Large intestine (tissue), 3 donors: Measurements from ENCODE around the gene EMC8. TPM values are rescaled to one million over a fixed set of nuclear protein-coding genes. Genes with fewer than 3 reads are reported as not detected.
"Not testable (repeated sequence)": the region's sequence is repeated elsewhere in the genome, so short reads cannot be mapped to it uniquely, and the experiment has no call there.

Source experiments
- DNase-seq, 2 donors: peaks; one replicate each; pipeline versions ENCODE4 v3.0.0 to v3.0.0-alpha.2; 2013
- H3K27ac ChIP-seq: one replicate; pipeline ENCODE4 v1.5.1; 2013; ENCODE audit warnings: low read length
- H3K27me3 ChIP-seq: 2 replicates; pipeline ENCODE4 v1.6.1; 2013; ENCODE audit warnings: low read length; ENCODE audit not compliant: control insufficient read depth, insufficient read depth
- H3K36me3 ChIP-seq: 2 replicates; pipeline ENCODE4 v1.6.1; 2013; ENCODE audit warnings: low read length; ENCODE audit not compliant: control insufficient read depth, insufficient read depth
- H3K4me1 ChIP-seq: one replicate; pipeline ENCODE4 v1.6.1; 2013; ENCODE audit warnings: low read length; ENCODE audit not compliant: control insufficient read depth, insufficient read depth
- H3K4me3 ChIP-seq: one replicate; pipeline ENCODE4 v1.5.1; 2013; ENCODE audit warnings: low read length
- H3K9me3 ChIP-seq: one replicate; pipeline ENCODE4 v1.6.1; 2013; ENCODE audit warnings: mild to moderate bottlenecking, low read depth, low read length, moderate library complexity; ENCODE audit not compliant: control insufficient read depth
- WGBS: methylation state at CpG from one replicate; pipeline ENCODE4 v1.1.5; 2013; ENCODE audit warnings: low lambda C conversion rate; ENCODE audit not compliant: insufficient coverage; 5-methylcytosine and 5-hydroxymethylcytosine counted together
- polyA plus RNA-seq: library from polyadenylated mRNA; unstranded; fragments of 120-200 nt; gene quantifications from one replicate; pipeline ENCODE4 v1.2.1, GENCODE V29; 2013

EMC8 gene
- polyA plus RNA-seq, 1 donor = 25.2 TPM

DNA sequence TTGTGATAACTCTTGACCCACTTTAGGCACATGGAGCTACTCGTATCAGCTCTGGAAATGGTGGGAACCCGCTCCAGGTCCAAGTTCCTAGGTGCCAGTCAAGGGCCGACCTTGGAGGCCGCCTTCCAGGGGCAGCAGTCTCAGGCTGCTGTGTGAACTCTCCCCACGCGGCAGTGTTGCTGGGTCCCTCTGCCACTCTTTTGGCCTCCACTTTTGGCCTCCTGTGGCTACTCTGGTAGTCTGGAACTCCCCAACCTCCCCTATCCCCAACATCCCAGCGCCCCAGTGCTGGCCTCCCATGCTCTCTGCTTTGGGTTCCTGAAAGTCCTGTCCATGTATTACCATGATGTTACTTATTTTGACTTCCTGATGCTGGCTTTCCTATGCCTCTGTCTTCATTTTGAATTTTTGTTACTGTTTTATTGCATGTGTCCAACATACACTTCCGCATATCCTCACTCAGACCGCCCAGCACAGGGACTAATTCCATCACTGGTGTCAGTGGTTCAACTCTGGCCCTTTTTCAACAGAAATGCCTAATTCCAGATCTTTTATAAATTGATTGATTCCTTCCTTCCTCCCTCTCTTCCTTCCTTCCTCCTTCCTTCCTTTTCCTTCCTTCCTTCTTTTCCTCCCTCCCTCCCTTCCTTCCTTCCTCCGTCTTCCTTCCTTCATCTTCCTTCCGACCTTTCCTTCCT lies 44.3 kb upstream of the EMC8 start:
- H3K4me3 ChIP-seq = no peak overlapping the region
- H3K36me3 ChIP-seq = no peaks in the 10 kb centered on the region
- H3K27me3 ChIP-seq = no peaks in the 10 kb centered on the region
- no peak overlapping the region for H3K27ac ChIP-seq
- WGBS = 91% methylated on average over 6 of the region's 11 CpGs
- DNase-seq = no peak
- H3K9me3 ChIP-seq = peaks cover 9% of the 10 kb centered on the region
- peaks cover 10% of the 10 kb centered on the region for H3K4me1 ChIP-seq

- WGBS = 100% methylated on average over 1 of the region's 9 CpGs
- Histone ChIP-seq H3K4me3 (no peak overlapping the region), H3K4me1 (peaks cover 4% of the 10 kb centered on the region), H3K36me3 (no peaks in the 10 kb centered on the region), H3K27me3 (no peaks in the 10 kb centered on the region), H3K27ac (no peak overlapping the region), H3K9me3 (peaks cover 9% of the 10 kb centered on the region)
- no peak for DNase-seq
Measured at GRCh38 chr16:85842848-85843247, 43.5 kb upstream of the EMC8 start.

DNA sequence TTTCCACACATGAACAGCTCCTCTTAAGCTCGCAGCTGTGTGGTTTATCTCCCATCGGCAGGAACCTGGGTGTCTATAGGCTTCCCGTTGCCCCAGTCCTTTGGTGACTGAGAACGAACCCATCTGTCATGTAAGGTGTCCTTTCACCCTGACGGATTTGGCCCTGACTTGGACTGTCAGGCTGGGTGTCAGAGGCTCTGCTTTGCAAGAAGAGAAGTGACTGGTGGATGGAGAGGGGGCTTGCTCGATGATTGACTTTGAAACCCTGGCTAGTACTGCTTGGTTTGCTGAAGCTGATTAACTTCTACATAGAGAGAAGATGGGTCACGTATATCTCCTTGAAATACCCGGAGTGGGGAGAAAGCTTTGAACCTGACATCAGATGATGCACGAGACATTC lies 43.1 kb upstream of the EMC8 start:
- Histone ChIP-seq H3K36me3 (no peaks in the 10 kb centered on the region), H3K4me1 (peaks cover under 1% of the 10 kb centered on the region), H3K4me3 (no peak overlapping the region), H3K9me3 (peaks cover 9% of the 10 kb centered on the region), H3K27ac (no peak overlapping the region), H3K27me3 (no peaks in the 10 kb centered on the region)
- WGBS = no CpG with 5 or more reads among the region's 9 CpGs
- DNase-seq = no peak

DNA sequence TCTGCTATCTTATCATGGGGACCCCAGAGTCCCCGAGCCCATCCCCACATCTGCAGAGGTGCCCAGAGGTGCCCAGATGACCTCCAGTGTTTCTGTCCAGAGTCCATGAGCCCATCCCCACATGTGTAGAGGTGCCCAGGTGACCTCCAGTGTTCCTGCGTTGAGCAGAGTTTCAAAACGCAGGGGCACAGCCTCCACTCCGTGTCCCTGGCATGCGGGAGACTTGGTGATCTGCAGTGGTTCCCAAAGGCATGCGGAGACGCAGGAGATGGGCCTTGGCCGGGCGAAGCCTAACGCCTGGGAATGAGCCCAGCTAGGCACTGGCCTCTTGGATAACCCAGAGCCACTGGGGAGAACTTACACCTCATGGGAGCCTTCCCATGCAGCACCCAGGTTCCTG lies 41.5 kb upstream of the EMC8 start:
- Histone ChIP-seq H3K36me3 (no peaks in the 10 kb centered on the region), H3K4me3 (no peak overlapping the region), H3K4me1 (no peaks in the 10 kb centered on the region), H3K9me3 (peaks cover 4% of the 10 kb centered on the region), H3K27ac (no peak overlapping the region), H3K27me3 (peaks cover 13% of the 10 kb centered on the region)
- DNase-seq = no peak
- no CpG with 5 or more reads among the region's 10 CpGs for WGBS

- WGBS = no CpG with 5 or more reads among the region's 9 CpGs
- Histone ChIP-seq H3K27ac (no peak overlapping the region), H3K4me1 (no peaks in the 10 kb centered on the region), H3K36me3 (no peaks in the 10 kb centered on the region), H3K27me3 (peaks cover 17% of the 10 kb centered on the region), H3K4me3 (no peak overlapping the region), H3K9me3 (peaks cover 4% of the 10 kb centered on the region)
- DNase-seq = no peak
Measured at GRCh38 chr16:85840395-85840794, 41.1 kb upstream of the EMC8 start.

DNA sequence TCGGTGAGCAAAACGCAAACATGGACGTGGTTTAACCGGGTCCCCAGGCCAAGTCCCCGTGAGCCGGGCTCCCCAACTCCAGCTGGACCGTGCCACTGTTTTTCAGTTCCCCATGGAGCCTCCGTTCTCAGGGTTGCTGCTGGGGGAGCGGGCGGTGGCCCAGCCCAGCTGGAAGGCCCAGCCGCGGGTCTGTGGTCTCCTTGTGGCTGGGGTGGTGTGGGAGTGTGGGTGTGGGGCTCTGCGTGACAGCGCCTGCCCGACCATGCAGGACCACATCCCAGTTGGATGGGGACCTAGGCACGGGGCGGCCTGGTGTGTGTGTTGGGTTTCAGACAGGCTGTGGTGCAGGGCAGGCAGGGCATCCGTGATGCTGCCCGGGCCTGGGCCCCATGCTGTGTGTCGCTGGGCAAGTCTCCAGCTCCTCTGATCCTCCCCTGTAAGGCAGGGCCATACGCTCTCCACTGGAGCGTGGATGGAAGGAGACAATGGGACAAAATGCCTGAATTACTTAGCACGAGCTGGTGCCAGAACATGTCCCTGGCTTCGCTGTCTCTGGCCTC lies 40.4 kb upstream of the EMC8 start:
- H3K9me3 ChIP-seq = peaks cover 4% of the 10 kb centered on the region
- H3K4me1 ChIP-seq = no peaks in the 10 kb centered on the region
- H3K27me3 ChIP-seq = peaks cover 22% of the 10 kb centered on the region
- DNase-seq = no peak
- no peak overlapping the region for H3K27ac ChIP-seq
- no peak overlapping the region for H3K4me3 ChIP-seq
- no peaks in the 10 kb centered on the region for H3K36me3 ChIP-seq
- WGBS = no CpG with 5 or more reads among the region's 24 CpGs

DNA sequence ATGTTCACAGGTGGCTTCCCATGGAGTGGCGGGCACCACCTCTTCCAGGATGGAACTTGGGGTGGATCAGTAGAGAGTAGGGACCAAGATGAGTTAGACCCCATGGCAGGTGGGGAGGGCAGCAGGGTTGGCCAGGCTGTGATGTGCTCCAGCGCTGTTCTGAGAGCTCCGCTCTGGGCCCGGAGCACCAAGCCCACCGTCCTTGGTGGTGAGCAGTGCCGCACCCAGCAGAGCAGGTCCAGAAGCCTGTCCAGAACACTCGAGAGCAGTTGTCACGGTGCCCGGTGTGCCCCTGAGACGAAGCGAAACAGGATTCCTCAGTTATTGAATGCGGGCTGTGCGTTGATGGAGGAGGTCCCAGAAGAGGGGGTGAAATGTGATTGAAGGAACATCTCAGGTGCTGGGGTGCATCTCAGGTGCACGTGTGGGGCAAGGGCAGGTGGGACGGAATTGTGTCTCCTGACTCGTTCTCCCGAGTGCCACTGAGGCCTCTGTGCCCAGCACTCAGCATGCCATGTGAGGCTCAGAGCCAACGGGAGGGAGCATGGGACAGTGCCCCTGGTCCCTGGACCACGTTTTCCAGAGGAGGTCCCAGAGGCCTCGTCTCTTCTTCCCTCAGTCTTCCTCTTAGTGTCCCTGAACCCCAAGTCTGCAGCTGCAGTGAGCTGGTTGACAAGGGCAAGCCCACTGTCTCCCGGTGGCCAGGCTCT lies 39.7 kb upstream of the EMC8 start:
- Histone ChIP-seq H3K9me3 (peaks cover 4% of the 10 kb centered on the region), H3K36me3 (no peaks in the 10 kb centered on the region), H3K4me3 (no peak overlapping the region), H3K27ac (no peak overlapping the region), H3K4me1 (no peaks in the 10 kb centered on the region), H3K27me3 (peaks cover 22% of the 10 kb centered on the region)
- WGBS = no CpG with 5 or more reads among the region's 21 CpGs
- DNase-seq = no peak

DNA sequence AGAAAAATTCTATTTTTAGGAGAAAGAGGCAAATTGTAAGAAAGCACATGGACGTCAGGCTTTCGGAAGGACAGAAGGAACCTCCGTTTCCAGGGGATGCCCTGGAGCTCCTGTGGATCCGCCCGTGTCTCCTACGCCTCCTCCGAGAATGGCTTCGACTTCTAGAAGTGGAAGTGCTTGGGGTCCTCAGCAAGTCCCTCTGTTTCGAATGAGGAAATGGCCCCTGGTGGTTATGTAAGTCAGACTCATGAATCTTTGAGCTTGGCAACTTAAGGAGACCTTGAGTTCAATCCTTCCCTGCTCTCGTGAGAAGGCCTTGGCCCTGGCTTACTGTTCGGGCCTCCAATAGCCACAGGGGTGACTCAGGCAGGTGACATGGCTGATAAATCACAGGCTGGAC lies 39.0 kb upstream of the EMC8 start:
- Histone ChIP-seq H3K9me3 (peaks cover 4% of the 10 kb centered on the region), H3K4me1 (no peaks in the 10 kb centered on the region), H3K27me3 (peaks cover 22% of the 10 kb centered on the region), H3K27ac (no peak overlapping the region), H3K36me3 (no peaks in the 10 kb centered on the region), H3K4me3 (no peak overlapping the region)
- no CpG with 5 or more reads among the region's 11 CpGs for WGBS
- no peak for DNase-seq

DNA sequence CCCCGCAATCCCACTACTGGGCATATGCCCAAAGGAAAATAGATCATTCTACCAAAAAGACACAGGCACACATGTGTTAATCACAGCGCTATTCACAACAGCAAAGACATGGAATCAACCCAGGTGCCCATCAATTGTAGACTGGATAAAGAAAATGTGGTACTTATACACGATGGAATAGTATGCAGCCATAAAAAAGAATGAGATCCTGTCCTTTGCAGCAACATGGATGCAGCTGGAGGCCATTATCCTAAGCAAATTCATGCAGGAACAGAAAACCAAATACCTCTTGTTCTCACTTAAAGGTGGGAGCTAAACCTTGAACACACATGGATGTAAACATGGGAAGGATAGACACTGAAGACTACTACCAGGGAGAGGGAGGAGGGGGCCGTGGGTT lies 38.3 kb upstream of the EMC8 start:
- H3K27ac ChIP-seq, H3K4me1 ChIP-seq, DNase-seq, H3K9me3 ChIP-seq, H3K36me3 ChIP-seq, H3K4me3 ChIP-seq: not testable (repeated sequence)
- WGBS = 100% methylated on average over 2 of the region's 4 CpGs
- H3K27me3 ChIP-seq = peaks cover 22% of the 10 kb centered on the region

DNA sequence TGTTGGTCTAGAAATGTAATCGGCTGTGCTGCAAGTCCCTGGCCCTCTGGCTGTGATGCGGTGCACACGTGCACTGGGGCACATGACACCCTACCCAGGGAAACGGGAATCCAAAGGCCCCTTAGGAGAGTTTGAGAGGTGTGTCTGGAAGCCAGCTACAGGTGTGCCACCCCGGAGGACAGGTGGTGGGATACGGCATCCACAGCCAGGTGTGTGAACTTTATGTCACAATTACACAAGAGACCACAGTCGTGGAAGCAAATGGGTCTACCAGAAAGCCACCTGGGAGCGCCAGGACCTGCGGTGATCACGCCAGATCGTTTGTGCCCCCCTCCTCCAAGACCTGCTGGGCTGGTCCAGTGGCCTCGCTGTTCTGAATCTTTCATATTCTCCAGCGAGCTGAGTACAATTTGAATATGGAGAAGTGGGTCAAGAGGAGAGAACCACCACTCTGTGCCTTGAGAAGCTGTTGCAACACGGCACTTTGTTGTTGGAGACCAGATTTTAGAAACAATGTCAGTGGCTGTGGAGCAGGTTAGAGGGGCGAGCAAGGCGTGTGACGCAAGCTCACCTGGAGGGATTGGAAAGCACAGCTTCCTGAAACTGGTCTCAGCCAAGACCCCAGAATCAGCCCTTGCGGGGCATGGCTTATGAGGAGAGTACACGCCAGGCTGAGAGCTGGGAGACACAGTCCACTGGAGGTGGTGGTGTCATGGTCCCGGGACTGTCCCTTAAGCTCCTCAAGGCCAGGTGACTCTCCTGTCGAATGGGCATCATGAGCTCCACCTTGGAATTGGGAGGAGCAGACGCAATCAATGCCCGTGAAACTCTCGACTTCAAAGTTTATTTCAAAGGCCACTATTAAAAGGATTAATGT lies 37.6 kb upstream of the EMC8 start:
- H3K27me3 ChIP-seq = peaks cover 22% of the 10 kb centered on the region
- no peaks in the 10 kb centered on the region for H3K4me1 ChIP-seq
- no peak for DNase-seq
- no peaks in the 10 kb centered on the region for H3K9me3 ChIP-seq
- 90% methylated on average over 3 of the region's 24 CpGs for WGBS
- no peak overlapping the region for H3K4me3 ChIP-seq
- H3K36me3 ChIP-seq = no peaks in the 10 kb centered on the region
- no peak overlapping the region for H3K27ac ChIP-seq
